RWPE1 (cell line): ENCODE results near the gene ZC3H18.

Experiments
- CTCF ChIA-PET: fragments of 350-600 bp; sonication (Branson Sonifier 250); formaldehyde crosslinking; extraction: SDS; loops from one replicate; lab custom pipeline; 2021; lab: Yijun Ruan, JAX
- POLR2A ChIA-PET: fragments of 400-600 bp; formaldehyde crosslinking; extraction: SDS; loops from one replicate; lab custom pipeline; 2020; ENCODE audit warnings: antibody characterized with exemption; ENCODE audit not compliant: low non-redundant PET; lab: Yijun Ruan, JAX
- DNase-seq: peaks from one replicate; pipeline ENCODE4 v3.0.0; 2012; ENCODE audit warnings: low spot score
- H3K27ac ChIP-seq: fragments of 450-650 bp; 2 replicates; pipeline ENCODE4 v1.5.1; 2017
- TF ChIP-seq, protein P1 (sequence below): fragments of 450-650 bp; conservative IDR thresholded peaks from 2 replicates; pipeline ENCODE4 v1.5.1; 2017; ENCODE audit warnings: low read depth, mild to moderate bottlenecking

ZC3H18 gene

DNA sequence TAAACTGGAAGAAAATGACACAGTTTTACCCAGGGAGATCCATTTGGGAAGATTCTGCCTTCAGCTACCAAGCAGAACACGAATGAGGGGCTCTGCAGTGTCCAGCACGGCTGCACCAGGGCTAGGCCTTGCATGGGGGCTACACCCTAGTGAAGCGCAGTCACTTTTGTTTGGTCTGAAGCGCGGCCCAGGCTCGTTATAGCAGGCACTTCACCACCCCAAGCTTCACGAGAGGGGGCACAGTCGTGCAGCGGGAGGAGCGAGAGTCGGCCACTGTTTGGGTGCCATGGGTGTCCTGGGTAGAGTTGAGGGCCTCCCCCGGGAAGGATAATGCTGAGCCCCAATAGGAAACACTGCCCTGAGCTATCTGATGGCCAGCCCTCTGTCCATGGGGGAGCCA lies 46.5 kb downstream of the ZC3H18 start:
- DNase-seq: no peak
- TF ChIP-seq, protein P1, sequence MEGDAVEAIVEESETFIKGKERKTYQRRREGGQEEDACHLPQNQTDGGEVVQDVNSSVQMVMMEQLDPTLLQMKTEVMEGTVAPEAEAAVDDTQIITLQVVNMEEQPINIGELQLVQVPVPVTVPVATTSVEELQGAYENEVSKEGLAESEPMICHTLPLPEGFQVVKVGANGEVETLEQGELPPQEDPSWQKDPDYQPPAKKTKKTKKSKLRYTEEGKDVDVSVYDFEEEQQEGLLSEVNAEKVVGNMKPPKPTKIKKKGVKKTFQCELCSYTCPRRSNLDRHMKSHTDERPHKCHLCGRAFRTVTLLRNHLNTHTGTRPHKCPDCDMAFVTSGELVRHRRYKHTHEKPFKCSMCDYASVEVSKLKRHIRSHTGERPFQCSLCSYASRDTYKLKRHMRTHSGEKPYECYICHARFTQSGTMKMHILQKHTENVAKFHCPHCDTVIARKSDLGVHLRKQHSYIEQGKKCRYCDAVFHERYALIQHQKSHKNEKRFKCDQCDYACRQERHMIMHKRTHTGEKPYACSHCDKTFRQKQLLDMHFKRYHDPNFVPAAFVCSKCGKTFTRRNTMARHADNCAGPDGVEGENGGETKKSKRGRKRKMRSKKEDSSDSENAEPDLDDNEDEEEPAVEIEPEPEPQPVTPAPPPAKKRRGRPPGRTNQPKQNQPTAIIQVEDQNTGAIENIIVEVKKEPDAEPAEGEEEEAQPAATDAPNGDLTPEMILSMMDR: no peak
- ChIA-PET POLR2A (no interaction called here), CTCF (interaction anchor here (1.0 kb wide), 1 partner anchor 9 kb away, joined by 6 read pairs; no protein-coding TSS in a partner anchor)
- H3K27ac ChIP-seq: no peak overlapping the region

GRCh38 chr16:88617268-88618031 lies 47.2 kb downstream of the ZC3H18 start:
- CTCF ChIA-PET: interaction anchor here (1.0 kb wide), 1 partner anchor 10 kb away, joined by 6 read pairs; no protein-coding TSS in a partner anchor
- no peak overlapping the region for H3K27ac ChIP-seq
- POLR2A ChIA-PET: interaction anchor here (0.6 kb wide), 1 partner anchor 836 kb away, joined by 3 read pairs; no protein-coding TSS in a partner anchor
- TF ChIP-seq, protein P1: no peak
- DNase-seq: no peak

GRCh38 chr16:88618182-88618955 lies 48.2 kb downstream of the ZC3H18 start:
- peak overlapping the region; percentile 9; the same call in 1 of the 2 replicates for H3K27ac ChIP-seq
- DNase-seq: no peak
- POLR2A ChIA-PET: interaction anchor here (0.6 kb wide), 1 partner anchor 836 kb away, joined by 3 read pairs; no protein-coding TSS in a partner anchor
- TF ChIP-seq, protein P1: no peak
- CTCF ChIA-PET: no interaction called here

GRCh38 chr16:88618956-88619667 lies 48.9 kb downstream of the ZC3H18 start:
- peak overlapping the region; percentile 9; the same call in 1 of the 2 replicates for H3K27ac ChIP-seq
- POLR2A ChIA-PET: interaction anchor here (0.7 kb wide), 1 partner anchor 49 kb away, joined by 6 read pairs; no protein-coding TSS in a partner anchor
- TF ChIP-seq, protein P1: no peak
- no peak for DNase-seq
- CTCF ChIA-PET: no interaction called here

- H3K27ac ChIP-seq: peak overlapping the region; percentile 9; the same call in 1 of the 2 replicates
- POLR2A ChIA-PET: interaction anchor here (0.7 kb wide), 1 partner anchor 50 kb away, joined by 6 read pairs; no protein-coding TSS in a partner anchor
- CTCF ChIA-PET: interaction anchor here (0.7 kb wide), 1 partner anchor 11 kb away, joined by 5 read pairs; no protein-coding TSS in a partner anchor
Observed at GRCh38 chr16:88619859-88620815, 49.9 kb downstream of the ZC3H18 start.

More at GRCh38 chr16:88619859-88620815, 49.9 kb downstream of the ZC3H18 start:
- TF ChIP-seq, protein P1: no peak
- no peak for DNase-seq
